Transverse colon (tissue), 4 donors: Measurements from ENCODE around the gene SMPDL3A.

ENCODE experiments used
- CTCF ChIP-seq, 5 experiments: fragments of 200-600 bp in 3 of 5; fragments of 450-650 bp in 2 of 5; sonication (generic) in 3 of 5; IDR thresholded peaks; 1 replicate in 2 of 5; 2 replicates in 3 of 5; pipeline ENCODE4 v1.5.1; 2016 to 2017; ENCODE audit warnings: antibody characterized with exemption in 5 of 5, inconsistent platforms in 3 of 5, mild to moderate bottlenecking in 2 of 5, moderate library complexity in 1 of 5
- POLR2A ChIP-seq: fragments of 450-650 bp; IDR thresholded peaks from one replicate; pipeline ENCODE4 v1.6.1; 2016; ENCODE audit warnings: antibody characterized with exemption, mild to moderate bottlenecking, moderate library complexity
- POLR2AphosphoS5 ChIP-seq, 3 donors: sonication (generic); formaldehyde crosslinking; IDR thresholded peaks; one replicate each; pipeline ENCODE4 v1.6.1; 2016; ENCODE audit warnings: antibody characterized with exemption in 3 of 3

GRCh38 chr6:122753688-122754056, 35.4 kb upstream of the SMPDL3A start:
- no peak for TF ChIP-seq CTCF (IDR thresholded peaks at IDR 0.05)
- TF ChIP-seq POLR2A = no peak
- TF ChIP-seq POLR2AphosphoS5 (IDR thresholded peaks at IDR 0.05) = no peak
